Heart left ventricle (tissue), 13 donors: ENCODE data around the gene SNX11.

Experiments used
- CTCF ChIP-seq, 12 donors: fragments of 200-600 bp; sonication (generic) in 4 of 12; IDR thresholded peaks; one replicate each; pipeline versions ENCODE4 v1.5.0 to v1.8.0; 2018 to 2022; ENCODE audit warnings: antibody characterized with exemption in 12 of 12, mild to moderate bottlenecking in 5 of 12
- POLR2A ChIP-seq, 2 donors: fragments of 450-650 bp; IDR thresholded peaks; one replicate each; pipeline ENCODE4 v1.6.1; 2017; ENCODE audit warnings: antibody characterized with exemption in 2 of 2, mild to moderate bottlenecking in 2 of 2, moderate library complexity in 2 of 2
- donor health status: ischemic (EF 13 %, LVEDD 7.1; RV severe dilation, severe dysfunction).
- donor health status: DM: no; HTN: yes; CAD: no.
- donor health status: DM: no; HTN: no; CAD: no.
- donor health status: ischemic (EF 25% LVEDD 6.9; RV normal size, moderate dysfunction).
- donor health status: ischemic (EF 25% LVEDD 5.7; RV mildly dilated, moderate dysfunction).
- donor health status: ischemic (EF 35%, LVEDD 5.7; RV mildly dilated, moderate dysfunction).
- donor health status: nonischemic (EF 11% LVEDD 7.7; RV severe dilation, severe dysfunction).
- donor health status: DM: yes; HTN: yes; CAD: no.
- donor health status: PGD.
- donor health status: ischemic (EF 29% LVEDD 5.4; RV normal size, mild dysfunction).
- donor health status: nonischemic (EF 23%, LVEDD 6.1; RV moderate dilation, normal function).

DNA sequence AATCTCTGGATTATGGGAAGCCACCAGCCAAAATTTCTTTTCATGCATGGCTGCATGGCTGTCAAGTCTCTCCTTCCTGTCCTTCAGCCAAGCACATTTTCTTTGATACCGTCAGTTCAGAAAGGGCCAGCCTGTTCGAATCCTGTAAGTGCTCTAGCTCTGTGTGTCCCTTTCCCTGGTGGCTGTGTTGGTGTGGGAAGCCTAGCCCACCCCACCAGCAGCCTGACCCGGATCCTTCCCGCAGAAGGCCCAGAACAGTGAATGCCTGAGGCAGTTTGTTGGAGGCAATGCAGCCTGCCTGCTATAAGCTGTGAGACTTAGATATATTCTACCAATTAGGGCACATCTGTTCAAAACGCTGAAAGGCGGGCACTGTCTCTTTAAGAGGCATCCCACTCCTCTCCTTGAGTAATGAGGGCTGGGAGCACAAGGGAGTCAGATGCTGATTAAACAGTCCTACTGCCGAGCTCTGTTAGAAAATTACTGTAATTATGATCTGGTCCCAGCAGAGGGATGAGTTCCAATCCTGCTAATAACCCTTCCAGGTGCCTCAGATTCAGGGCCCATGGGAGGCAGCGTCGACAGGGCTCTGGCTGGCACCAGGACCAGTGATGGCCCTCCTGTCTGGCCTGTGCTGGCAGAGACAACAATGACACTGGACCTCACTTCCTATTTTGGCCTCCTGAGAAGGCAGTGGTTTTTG is 18.4 kb downstream of the SNX11 start:
- no peak for TF ChIP-seq CTCF (IDR thresholded peaks at IDR 0.05)
- no peak for TF ChIP-seq POLR2A (IDR thresholded peaks at IDR 0.05)
